ENCODE measurements around the gene CDCA7. TPM values are rescaled to one million over a fixed set of nuclear protein-coding genes. Genes with fewer than 3 reads are reported as not detected.
A peak's percentile ranks its signal among the peaks of the same experiment; 100 is the strongest.
"Not testable (repeated sequence)": the region's sequence is repeated elsewhere in the genome, so short reads cannot be mapped to it uniquely, and the experiment has no call there.

The CDCA7 gene
- total RNA-seq, 1 donor from 2014 or later = 14.3 TPM

GRCh38 chr2:173400760-173401159 is 46.1 kb downstream of the CDCA7 start:
- DNase-seq (ENCODE audit: low spot score in 2 of 2) (no peak), FAIRE-seq (no peak)

GRCh38 chr2:173401716-173402326 is 47.1 kb downstream of the CDCA7 start:
- no peak for DNase-seq (ENCODE audit: low spot score in 2 of 2)
- no peak for FAIRE-seq

- DNase-seq (ENCODE audit: low spot score in 2 of 2) (peak; percentile 35 to 66), FAIRE-seq (no peak)
These were observed 47.8 kb downstream of the CDCA7 start for GRCh38 chr2:173402405-173402974.

GRCh38 chr2:173404841-173405750 is 50.4 kb downstream of the CDCA7 start:
- FAIRE-seq = no peak
- DNase-seq (ENCODE audit: low spot score in 2 of 2) = no peak

- DNase-seq (ENCODE audit: low spot score in 2 of 2) = no peak
- no peak for FAIRE-seq
These were observed 52.5 kb downstream of the CDCA7 start for GRCh38 chr2:173407176-173407575.

GRCh38 chr2:173407646-173408045 is 53.0 kb downstream of the CDCA7 start:
- FAIRE-seq (no peak), DNase-seq (ENCODE audit: low spot score in 2 of 2) (no peak)

GRCh38 chr2:173410579-173410978 is 55.9 kb downstream of the CDCA7 start:
- DNase-seq (ENCODE audit: low spot score in 2 of 2) (no peak), FAIRE-seq (no peak)

GRCh38 chr2:173412628-173413027 is 58.0 kb downstream of the CDCA7 start:
- DNase-seq (ENCODE audit: low spot score in 2 of 2) (no peak), FAIRE-seq (no peak)

- DNase-seq (ENCODE audit: low spot score in 2 of 2) = no peak
- no peak for FAIRE-seq
These were observed 60.2 kb downstream of the CDCA7 start for GRCh38 chr2:173414823-173415322.

GRCh38 chr2:173415431-173416381 is 61.0 kb downstream of the CDCA7 start:
- DNase-seq (ENCODE audit: low spot score in 2 of 2) (no peak), FAIRE-seq (no peak)

- DNase-seq (ENCODE audit: low spot score in 2 of 2) = not testable (repeated sequence)
These were observed 61.9 kb downstream of the CDCA7 start for GRCh38 chr2:173416415-173417152.

GRCh38 chr2:173417341-173417740 is 62.7 kb downstream of the CDCA7 start:
- FAIRE-seq = no peak
- no peak for DNase-seq (ENCODE audit: low spot score in 2 of 2)

More at GRCh38 chr2:173416415-173417152, 61.9 kb downstream of the CDCA7 start:
- FAIRE-seq = not testable (repeated sequence)

- DNase-seq (ENCODE audit: low spot score in 2 of 2) = no peak
- FAIRE-seq = no peak
These were observed 63.1 kb downstream of the CDCA7 start for GRCh38 chr2:173417802-173418201.

Measured in frontal cortex (tissue), 4 donors.